NOMO-1 treated with dmso at 0.1 percent for 144 hours (cell line): ENCODE data around the gene SRF.

ENCODE experiments used
- DNase-seq: peaks from one replicate; lab custom pipeline; 2025; ENCODE audit not compliant: unreplicated experiment; lab: John Stamatoyannopoulos, UW

Gene SRF

DNA sequence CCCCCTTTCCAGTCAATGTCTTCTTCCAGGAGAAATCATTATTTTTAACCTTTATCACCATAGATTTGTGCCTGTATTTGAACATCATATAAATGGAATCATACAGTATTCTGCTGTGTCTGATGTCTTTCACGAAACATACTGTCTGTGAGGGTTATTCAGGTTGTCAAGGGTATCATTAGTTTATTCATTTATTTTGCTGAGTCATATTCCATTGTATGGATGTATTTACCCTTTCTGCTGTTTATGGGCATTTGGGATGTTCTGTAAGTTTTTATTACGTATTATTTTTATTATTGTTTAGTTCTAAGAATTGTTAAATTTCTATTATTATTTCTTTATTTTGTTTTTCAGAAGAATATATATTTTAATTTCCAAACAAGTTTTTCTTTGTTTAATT is 36.2 kb downstream of the SRF start:
- no peak for DNase-seq

DNA sequence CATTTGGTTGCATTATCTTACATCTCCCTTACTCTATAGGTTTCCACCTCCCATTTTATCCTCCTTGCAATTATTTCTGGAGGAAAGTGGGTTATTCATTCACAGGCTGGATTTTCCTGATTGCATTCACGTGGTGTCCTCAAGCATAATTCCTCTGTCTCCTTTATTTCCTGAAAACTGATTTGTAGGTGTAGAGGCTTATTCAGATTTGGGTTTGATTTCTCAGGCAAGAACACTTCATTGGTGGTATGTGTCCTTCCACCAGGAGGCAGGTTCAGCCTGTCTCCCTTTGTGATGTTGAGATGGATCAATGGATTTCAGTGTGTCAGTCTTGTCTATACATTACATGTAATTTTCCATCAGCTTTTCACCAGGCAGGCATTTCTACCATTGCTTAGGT is 40.9 kb downstream of the SRF start:
- no peak for DNase-seq

DNA sequence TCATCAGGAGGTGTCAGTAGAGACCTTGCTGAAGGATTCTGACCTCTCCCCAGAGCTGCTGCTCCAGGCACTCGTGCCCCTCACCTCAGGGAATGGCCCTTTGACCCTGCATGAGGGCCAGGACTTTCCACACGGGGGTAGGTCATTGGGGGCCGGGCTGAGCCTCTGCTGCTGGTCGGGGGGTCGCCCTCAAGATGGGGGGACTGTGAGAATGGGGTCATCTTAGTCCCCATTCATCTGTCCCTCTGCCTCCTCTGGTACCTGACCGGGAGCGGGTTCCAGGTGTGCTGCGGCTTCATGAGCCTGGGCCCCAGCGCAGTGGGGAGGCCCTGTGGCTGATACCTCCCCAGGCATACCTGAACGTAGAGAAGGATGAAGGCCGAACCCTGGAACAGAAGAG is 42.4 kb downstream of the SRF start:
- no peak for DNase-seq

DNA sequence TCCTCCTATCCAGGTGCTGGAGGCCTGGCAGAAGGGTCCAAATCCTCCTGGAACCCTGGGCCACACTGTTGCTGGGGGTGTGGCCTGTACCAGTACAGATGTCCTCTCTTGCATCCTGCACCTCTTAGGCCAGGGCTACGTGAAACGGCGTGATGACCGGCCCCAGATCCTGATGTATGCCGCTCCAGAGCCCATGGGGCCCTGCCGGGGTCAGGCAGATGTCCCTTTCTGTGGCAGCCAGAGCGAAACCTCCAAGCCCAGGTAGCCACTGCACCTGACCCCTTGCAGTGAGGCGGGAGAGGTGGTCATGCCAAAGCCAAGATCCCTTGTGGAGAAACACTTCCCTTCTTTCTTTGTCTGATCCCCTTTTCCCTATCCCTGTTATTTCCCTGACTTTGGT is 44.0 kb downstream of the SRF start:
- DNase-seq = no peak

DNA sequence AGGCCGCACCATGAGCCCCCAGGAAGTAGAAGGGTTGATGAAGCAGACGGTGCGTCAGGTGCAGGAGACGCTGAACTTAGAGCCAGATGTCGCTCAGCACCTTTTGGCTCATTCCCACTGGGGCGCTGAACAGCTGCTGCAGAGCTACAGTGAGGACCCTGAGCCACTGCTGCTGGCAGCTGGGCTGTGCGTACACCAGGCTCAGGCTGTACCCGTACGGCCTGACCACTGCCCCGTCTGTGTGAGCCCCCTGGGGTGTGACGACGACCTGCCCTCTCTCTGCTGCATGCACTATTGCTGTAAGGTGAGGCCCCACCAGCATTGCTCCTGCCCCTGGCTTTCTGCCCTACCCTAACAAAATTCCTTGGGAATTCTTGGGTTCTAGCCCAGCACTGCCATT is 45.1 kb downstream of the SRF start:
- no peak for DNase-seq

DNA sequence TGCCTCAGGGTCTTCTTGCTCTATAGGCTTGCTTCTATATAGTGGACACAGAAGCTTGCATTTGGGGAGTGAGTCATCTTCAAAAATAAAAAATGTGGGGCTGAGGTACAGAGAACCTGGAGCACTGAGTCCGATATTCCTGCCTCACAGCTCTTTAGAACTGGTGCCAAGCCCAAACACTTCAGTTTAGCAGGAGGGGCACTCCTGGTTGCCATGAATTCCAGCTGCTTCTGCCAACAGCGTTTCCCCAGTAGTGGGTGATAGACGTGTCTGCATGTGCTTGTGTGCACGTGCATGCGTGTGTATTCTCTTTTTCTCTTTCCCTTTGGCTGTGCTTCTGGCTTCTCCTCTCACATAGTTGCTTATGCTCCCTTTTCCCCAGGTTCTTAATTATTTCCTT is 46.3 kb downstream of the SRF start:
- no peak for DNase-seq

DNA sequence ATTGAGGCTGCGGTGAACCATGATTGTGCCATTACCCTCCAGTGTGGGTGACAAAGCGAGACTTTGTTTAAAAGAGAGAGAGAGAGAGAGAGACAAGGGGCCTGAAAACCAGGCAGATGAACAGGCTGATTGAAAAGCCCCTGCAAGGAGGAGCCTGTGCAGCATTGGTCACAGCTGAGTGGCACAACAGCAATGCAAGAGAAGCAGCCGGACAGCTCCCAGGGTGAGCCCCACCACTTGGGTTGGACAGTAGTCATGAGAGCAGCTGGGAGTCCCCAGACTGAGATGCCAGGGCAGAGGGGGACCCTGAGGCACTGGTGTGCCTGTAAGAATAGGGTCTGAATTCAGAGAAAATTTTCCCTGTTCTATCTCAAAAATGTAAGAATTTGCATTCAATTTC is 48.0 kb downstream of the SRF start:
- no peak for DNase-seq

DNA sequence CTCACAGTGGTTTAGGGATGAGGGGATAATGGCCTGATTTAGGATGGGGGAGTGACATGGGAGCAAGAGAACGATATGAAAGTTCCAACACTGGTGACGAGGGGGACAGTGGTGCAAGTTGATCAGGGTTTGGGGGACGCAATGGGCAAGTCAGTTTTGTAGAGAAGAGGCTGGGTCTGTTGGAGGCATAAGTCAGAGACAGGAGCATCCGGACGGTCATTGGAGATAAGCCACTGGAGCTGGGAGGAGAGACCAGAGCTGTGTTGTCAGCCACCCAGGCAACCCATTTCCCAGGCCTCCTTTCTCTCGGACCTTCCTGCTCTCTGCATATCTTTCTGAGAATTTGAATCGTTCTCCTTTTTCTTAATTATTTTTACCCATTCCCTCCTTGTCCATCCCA is 48.7 kb downstream of the SRF start:
- DNase-seq = no peak

DNA sequence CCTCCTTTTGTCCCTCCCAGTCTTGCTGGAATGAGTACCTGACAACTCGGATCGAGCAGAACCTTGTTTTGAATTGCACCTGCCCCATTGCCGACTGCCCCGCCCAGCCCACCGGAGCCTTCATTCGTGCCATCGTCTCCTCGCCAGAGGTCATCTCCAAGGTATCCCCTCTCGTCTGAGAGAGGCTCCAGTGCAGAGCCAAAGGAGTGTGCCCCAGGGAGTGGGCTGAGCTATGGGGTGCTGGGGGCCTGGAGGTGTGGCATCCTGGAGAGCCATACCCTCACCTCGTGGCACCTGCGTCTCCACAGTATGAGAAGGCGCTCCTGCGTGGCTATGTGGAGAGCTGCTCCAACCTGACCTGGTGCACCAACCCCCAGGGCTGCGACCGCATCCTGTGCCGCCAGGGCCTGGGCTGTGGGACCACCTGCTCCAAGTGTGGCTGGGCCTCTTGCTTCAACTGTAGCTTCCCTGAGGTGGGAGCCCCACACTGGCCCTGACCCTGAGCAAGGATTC is 49.4 kb downstream of the SRF start:
- no peak for DNase-seq

DNA sequence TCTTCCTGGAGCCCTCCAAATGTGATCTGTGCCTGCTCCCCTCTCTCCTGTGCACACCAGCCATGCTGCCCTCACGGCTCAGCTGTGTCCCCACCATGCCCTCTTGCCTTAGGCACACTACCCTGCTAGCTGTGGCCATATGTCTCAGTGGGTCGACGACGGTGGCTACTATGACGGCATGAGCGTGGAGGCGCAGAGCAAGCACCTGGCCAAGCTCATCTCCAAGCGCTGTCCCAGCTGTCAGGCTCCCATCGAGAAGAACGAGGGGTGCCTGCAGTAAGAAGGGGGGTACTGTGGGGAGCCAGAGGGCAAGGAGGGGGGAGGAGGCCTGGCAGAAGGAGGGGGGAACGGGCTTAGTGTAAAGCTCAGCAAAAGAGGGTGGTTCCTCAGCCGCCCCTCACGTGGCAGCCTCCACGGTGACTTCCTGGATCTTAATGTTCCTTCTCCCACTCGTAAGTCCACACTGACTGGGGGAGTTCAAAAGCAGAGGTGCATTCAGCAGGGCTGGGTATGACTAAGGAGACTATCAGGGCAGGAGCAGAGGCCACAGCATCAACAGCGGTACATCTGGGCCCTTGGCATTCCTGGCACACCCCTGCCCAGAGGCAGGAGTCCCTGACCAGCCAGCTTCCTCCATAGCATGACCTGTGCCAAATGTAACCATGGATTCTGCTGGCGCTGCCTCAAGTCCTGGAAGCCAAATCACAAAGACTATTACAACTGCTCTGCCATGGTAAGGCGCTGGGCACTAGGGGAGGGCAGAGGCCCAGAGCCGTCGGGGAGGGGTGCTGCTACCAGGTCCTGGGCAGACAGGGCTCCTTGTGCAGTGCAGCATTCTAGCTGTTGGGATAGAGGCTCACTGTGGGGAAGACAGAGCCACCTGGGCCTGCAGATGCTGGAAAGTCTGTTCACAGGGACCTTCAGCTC is 50.2 kb downstream of the SRF start:
- DNase-seq = no peak

DNA sequence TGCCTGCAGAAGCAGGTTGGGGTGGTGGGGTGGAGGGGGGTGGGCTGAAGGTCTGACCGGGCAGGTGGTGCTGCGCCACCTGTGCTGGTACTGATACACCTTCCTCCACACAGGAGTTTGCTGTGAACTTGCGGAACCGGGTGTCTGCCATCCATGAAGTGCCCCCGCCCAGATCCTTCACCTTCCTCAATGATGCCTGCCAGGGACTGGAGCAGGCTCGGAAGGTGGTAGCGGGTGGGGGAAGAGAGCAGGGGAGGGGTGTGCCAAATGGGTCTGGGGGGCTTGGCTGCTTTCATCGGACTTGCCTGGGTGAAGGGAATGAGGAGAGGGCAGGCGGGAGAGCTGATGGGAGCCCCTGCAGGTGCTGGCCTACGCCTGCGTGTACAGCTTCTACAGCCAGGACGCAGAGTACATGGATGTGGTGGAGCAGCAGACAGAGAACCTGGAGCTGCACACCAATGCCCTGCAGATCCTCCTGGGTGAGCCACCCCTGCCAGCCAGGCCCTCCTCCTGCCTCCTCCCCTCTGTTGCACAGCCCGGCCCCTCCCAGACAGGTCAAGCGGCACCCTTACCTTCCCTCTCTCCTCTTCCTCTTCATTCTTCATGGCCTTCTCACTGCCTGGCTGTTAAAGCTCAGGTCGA is 51.5 kb downstream of the SRF start:
- DNase-seq = no peak

DNA sequence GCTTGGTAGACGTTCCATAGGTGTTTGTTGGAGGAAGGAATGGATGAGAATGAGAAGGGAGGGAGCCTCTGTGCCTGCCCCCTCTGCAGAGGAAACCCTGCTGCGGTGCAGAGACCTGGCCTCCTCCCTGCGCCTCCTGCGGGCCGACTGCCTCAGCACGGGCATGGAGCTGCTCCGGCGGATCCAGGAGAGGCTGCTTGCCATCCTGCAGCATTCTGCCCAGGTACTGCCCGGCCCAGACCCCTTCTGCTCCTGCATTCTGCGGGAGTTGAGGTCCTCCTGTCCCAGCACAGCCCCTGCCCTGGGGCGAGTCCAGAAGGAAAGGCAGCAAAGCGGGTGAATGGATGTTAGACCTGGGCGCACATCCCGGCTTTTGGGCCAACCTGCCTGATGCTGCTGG is 52.1 kb downstream of the SRF start:
- no peak for DNase-seq

DNA sequence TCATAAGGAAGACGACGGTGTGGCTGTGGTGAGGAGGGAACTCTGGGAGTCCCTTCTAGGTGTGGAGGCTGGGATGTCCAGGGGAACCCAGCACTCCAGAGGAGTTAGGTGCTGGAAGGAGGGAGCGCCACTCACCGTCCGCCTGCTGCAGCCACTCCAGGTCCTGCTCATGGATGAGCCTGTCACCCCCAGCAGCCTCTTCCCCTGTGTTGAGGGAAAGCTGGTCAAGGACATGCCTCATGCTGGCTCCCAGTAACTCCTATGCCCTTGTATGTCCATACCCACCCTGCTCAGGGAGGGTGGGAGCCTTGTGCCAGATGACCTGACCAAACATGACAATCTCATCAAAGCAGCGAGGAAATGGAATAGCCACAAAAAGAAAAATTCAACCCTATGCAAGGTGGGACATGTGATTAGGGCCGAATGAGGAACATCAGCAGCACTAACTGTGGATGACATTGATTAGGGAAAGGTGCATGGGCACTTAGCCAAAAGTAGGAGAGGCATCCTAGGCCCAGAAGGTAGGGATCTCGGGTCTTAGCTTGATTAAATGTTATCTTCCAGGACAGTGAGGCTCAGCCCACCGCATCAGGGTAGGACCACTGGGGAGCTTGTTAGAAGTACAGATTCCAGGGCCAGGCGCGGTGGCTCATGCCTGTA is 55.3 kb downstream of the SRF start:
- no peak for DNase-seq

DNA sequence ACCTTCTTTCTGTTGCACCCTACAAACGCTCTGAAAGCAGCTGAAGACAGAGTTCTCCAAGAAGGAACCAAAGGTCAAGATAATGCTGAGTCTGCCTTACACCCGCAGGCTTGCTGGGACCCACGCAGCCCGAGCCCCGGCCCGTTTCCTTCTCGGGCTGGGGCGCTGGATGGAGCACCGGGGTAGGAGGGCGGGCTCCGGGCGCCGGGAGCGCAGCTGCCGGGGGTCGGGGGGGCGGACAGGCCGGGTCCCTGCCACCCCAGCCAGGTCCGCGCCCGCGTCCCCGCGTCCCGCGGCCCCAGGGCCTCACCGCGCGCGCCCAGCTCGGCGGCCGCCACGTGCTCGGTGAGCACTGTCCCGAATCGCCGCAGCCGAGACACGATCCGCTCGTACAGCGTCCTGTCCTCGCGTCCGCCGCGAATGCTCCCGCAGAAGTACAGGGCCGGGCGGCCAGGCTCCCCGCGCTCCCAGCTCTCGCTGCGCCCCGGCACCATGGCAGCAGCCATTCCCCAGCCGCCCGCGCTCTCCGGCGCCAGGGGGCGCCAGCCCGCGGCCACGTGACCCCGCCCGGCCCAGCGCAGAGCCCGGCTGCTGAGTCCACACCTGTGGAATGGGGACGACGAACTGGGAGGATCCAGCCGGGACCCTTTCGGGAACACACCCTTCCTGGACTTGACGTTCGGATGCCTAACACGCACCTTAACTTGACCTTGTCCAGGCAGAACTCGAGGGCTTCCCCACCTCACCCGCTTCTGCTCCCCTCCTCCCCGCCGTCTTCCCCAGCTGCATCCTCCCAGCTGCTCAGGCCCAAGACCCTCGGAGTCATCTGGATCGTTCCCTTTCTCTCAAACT is 58.1 kb downstream of the SRF start, which contains the start of gene DNPH1:
Gene DNPH1 (minus strand): TSS at position 531 of the 852 bp plus-strand sequence. CDS start 25 bp downstream, at position 506.
- peak; percentile 34 for DNase-seq

DNA sequence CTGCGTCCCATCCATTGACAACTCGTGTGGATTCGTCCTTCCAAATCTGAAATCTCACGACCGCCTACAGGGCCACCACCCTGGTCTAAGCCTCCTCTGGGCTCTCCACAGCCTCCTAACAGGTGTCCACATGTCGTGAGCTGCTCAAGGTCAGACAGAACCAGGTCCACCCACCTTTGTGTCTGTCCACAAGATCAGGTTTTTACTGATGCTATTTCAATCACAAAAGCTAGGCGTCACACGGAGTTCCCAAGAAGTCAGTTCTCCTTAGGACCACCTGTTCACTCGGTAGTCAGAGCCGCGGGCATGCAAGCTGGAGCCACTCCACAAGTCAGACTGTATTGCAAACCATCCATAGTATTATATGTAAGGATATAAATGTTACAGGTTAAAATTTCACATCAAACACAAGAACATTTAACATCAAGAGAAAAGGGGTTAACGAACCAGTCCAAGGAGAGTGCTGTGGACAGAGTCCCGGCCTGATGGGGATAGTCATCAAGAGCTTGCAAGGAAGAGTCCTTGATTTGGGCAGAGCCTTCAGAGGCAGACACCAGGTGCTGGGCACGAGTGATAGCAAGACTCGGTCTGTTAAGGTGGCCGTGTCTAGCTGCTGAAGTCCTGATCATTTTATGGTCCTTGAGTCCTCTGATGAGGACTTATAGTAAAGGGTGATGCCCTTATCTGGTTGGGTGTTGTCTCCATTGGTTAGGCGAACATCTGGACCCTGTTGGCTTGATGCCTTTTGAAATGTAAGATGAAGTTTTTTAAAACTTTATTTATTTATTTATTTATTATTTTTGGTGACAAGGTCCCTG is 58.9 kb downstream of the SRF start:
- DNase-seq = no peak

DNA sequence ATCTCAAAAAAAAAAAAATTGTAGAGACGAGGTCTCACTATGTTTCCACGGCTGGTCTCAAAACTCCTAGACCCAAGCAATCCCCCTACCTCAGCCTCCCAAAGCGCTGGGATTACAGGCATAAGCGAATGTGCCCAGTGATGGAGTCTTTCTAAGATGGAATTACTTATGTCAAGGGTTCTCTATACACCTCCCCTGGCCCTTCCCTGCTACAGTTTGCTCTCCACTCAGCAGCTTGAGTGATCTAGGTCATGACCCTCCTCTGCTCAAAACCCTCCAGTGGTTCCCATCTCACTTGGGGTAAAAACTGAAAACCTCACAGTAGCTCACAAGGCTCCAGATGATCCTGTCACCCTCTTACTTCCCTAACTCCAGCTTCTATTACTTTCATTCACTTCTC is 60.0 kb downstream of the SRF start:
- no peak for DNase-seq
